AG09319 (cell line): ENCODE data around the gene TEPSIN.

Experiments
- DNase-seq: peaks from one replicate; pipeline ENCODE4 v3.0.0-alpha.2; 2010; ENCODE audit warnings: low read depth; ENCODE audit errors: extremely low read depth
- CTCF ChIP-seq: IDR thresholded peaks from 2 replicates; pipeline ENCODE4 v1.5.1; 2011; ENCODE audit warnings: low read depth, mild to moderate bottlenecking, inconsistent platforms, low read length, moderate library complexity

Gene TEPSIN

GRCh38 chr17:81186203-81186602 lies 52.7 kb downstream of the TEPSIN start:
- no peak for TF ChIP-seq CTCF
- no peak for DNase-seq

GRCh38 chr17:81184555-81184954 lies 54.3 kb downstream of the TEPSIN start:
- DNase-seq = no peak
- no peak for TF ChIP-seq CTCF

GRCh38 chr17:81183807-81184206 lies 55.0 kb downstream of the TEPSIN start:
- no peak for TF ChIP-seq CTCF
- DNase-seq = no peak

- TF ChIP-seq CTCF = no peak
- no peak for DNase-seq
Measured at GRCh38 chr17:81183316-81183715, 55.5 kb downstream of the TEPSIN start.

- no peak for TF ChIP-seq CTCF
- no peak for DNase-seq
Measured at GRCh38 chr17:81182596-81182995, 56.3 kb downstream of the TEPSIN start.

- DNase-seq = no peak
- TF ChIP-seq CTCF = no peak
Measured at GRCh38 chr17:81181811-81182185, 57.1 kb downstream of the TEPSIN start.

GRCh38 chr17:81180836-81181810 lies 57.7 kb downstream of the TEPSIN start:
- DNase-seq = no peak
- TF ChIP-seq CTCF = no peak
